HepG2 (cell line): ENCODE data around the gene SLC19A1.

Experiments
- ATAD3A ChIP-seq: sonication (generic); formaldehyde crosslinking; IDR thresholded peaks from 2 replicates; pipeline ENCODE4 v1.4.0; 2020; ENCODE audit warnings: missing genetic modification reagents
- ESRRA ChIP-seq: sonication (generic); formaldehyde crosslinking; IDR thresholded peaks from 2 replicates; pipeline ENCODE4 v1.5.1; 2020; ENCODE audit warnings: mild to moderate bottlenecking, low read depth, missing genetic modification reagents
- HOXA7 ChIP-seq: sonication (generic); formaldehyde crosslinking; IDR thresholded peaks from 2 replicates; pipeline ENCODE4 v1.8.1; 2022; ENCODE audit warnings: mild to moderate bottlenecking, missing genetic modification reagents, moderate library complexity
- MAX ChIP-seq: IDR thresholded peaks from 2 replicates; pipeline ENCODE4 v1.6.1; 2012; ENCODE audit warnings: inconsistent platforms
- SMARCE1 ChIP-seq: fragments of 450-650 bp; IDR thresholded peaks from 2 replicates; pipeline ENCODE4 v1.6.1; 2017; ENCODE audit warnings: borderline replicate concordance
- SRY ChIP-seq: sonication (generic); formaldehyde crosslinking; IDR thresholded peaks from 2 replicates; pipeline ENCODE4 v1.8.0; 2022; ENCODE audit warnings: mild to moderate bottlenecking, missing genetic modification reagents
- THAP11 ChIP-seq: IDR thresholded peaks from 2 replicates; pipeline ENCODE4 v1.6.1; 2016; ENCODE audit warnings: missing biosample characterization, missing genetic modification reagents
- ZNF75D ChIP-seq: sonication (generic); formaldehyde crosslinking; IDR thresholded peaks from 2 replicates; pipeline ENCODE4 v1.8.1; 2023; ENCODE audit warnings: missing genetic modification reagents, mild to moderate bottlenecking, borderline replicate concordance
- ZSCAN30 ChIP-seq: sonication (generic); formaldehyde crosslinking; IDR thresholded peaks from 2 replicates; pipeline ENCODE4 v1.5.0; 2020; ENCODE audit warnings: mild to moderate bottlenecking, missing genetic modification reagents

GRCh38 chr21:45478816-45479669 is 63.2 kb downstream of the SLC19A1 start:
- TF ChIP-seq MAX: no peak
- no peak for TF ChIP-seq SRY (CRISPR knock-in tag)
- no peak for TF ChIP-seq ZNF75D
- TF ChIP-seq SMARCE1: no peak
- no peak for TF ChIP-seq ZSCAN30 (CRISPR knock-in tag)
- no peak for TF ChIP-seq HOXA7
- TF ChIP-seq THAP11: no peak
- TF ChIP-seq ESRRA (CRISPR knock-in tag): no peak
- TF ChIP-seq ATAD3A (CRISPR knock-in tag): no peak
